HCT116 (cell line): ENCODE data around the gene HUNK.

Experiments used
- EZH2 ChIP-seq: fragments of 200-600 bp; sonication (generic); IDR thresholded peaks from 2 replicates; pipeline ENCODE4 v1.6.1; 2017; ENCODE audit warnings: antibody characterized with exemption, mixed run types
- POLR2AphosphoS5 ChIP-seq: IDR thresholded peaks from 2 replicates; pipeline ENCODE4 v1.6.1; 2011; ENCODE audit warnings: mild to moderate bottlenecking, low read depth, low read length, moderate library complexity
- RAD21 ChIP-seq: IDR thresholded peaks from 2 replicates; pipeline ENCODE4 v1.6.1; 2012; ENCODE audit warnings: low read depth, mild to moderate bottlenecking
- SIN3A ChIP-seq: IDR thresholded peaks from 2 replicates; pipeline ENCODE4 v1.6.1; 2012; ENCODE audit warnings: low read depth
- TCF7L2 ChIP-seq: IDR thresholded peaks from 2 replicates; pipeline ENCODE4 v1.7.0; 2011; ENCODE audit warnings: borderline replicate concordance, inconsistent platforms; ENCODE audit not compliant: insufficient read depth, insufficient read length; ENCODE audit errors: extremely low read depth
- YY1 ChIP-seq: IDR thresholded peaks from 2 replicates; pipeline ENCODE4 v1.6.1; 2011; ENCODE audit warnings: low read length, low read depth, moderate library complexity, mild to moderate bottlenecking; ENCODE audit not compliant: insufficient replicate concordance; ENCODE audit errors: extremely low read depth
- TF ChIP-seq, protein P1 (sequence below), 3 experiments: fragments of 200-600 bp in 1 of 3; sonication (generic) in 1 of 3; IDR thresholded peaks in 2 of 3; conservative IDR thresholded peaks in 1 of 3; 2 replicates each; pipeline ENCODE4 v1.5.1; 2012 to 2017; ENCODE audit warnings: low read depth in 2 of 3, low read length in 2 of 3, antibody characterized with exemption in 1 of 3, borderline replicate concordance in 1 of 3, control low read depth in 1 of 3, mild to moderate bottlenecking in 1 of 3, mixed read lengths in 1 of 3, mixed run types in 1 of 3, moderate library complexity in 1 of 3; ENCODE audit not compliant: insufficient read depth in 1 of 3

- TF ChIP-seq YY1, result no peak
- no peak for TF ChIP-seq TCF7L2
- TF ChIP-seq, protein P1, sequence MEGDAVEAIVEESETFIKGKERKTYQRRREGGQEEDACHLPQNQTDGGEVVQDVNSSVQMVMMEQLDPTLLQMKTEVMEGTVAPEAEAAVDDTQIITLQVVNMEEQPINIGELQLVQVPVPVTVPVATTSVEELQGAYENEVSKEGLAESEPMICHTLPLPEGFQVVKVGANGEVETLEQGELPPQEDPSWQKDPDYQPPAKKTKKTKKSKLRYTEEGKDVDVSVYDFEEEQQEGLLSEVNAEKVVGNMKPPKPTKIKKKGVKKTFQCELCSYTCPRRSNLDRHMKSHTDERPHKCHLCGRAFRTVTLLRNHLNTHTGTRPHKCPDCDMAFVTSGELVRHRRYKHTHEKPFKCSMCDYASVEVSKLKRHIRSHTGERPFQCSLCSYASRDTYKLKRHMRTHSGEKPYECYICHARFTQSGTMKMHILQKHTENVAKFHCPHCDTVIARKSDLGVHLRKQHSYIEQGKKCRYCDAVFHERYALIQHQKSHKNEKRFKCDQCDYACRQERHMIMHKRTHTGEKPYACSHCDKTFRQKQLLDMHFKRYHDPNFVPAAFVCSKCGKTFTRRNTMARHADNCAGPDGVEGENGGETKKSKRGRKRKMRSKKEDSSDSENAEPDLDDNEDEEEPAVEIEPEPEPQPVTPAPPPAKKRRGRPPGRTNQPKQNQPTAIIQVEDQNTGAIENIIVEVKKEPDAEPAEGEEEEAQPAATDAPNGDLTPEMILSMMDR (IDR thresholded peaks at IDR 0.05 in 2 of 3, conservative IDR thresholded peaks at IDR 0.05 in 1 of 3; ENCODE audit: borderline replicate concordance in 1 of 3, insufficient read depth in 1 of 3, low read depth in 2 of 3, low read length in 2 of 3), result no peak
- TF ChIP-seq POLR2AphosphoS5, result no peak
- no peak for TF ChIP-seq SIN3A
- TF ChIP-seq RAD21, result no peak
- TF ChIP-seq EZH2, result no peak
Measured at GRCh38 chr21:31975491-31975890, 102.7 kb downstream of the HUNK start.
